Esophagus squamous epithelium (tissue), 5 donors: Measurements from ENCODE around the gene FRYL. TPM values are rescaled to one million over a fixed set of nuclear protein-coding genes. Genes with fewer than 3 reads are reported as not detected.
A peak's percentile ranks its signal among the peaks of the same experiment; 100 is the strongest.

Experiments
- DNase-seq: peaks from one replicate; lab custom pipeline; 2025; lab: John Stamatoyannopoulos, UW
- H3K27ac ChIP-seq, 4 donors: fragments of 200-600 bp; sonication (generic); one replicate each; pipeline ENCODE4 v1.5.1; 2016 to 2019; ENCODE audit warnings: mild to moderate bottlenecking in 1 of 4
- H3K27me3 ChIP-seq, 4 donors: fragments of 200-600 bp; sonication (generic); 1 replicate in 3 of 4; 2 replicates in 1 of 4; pipeline versions ENCODE4 v1.5.1 to v1.6.0; 2017 to 2021; ENCODE audit warnings: antibody characterized with exemption in 1 of 4
- H3K36me3 ChIP-seq, 3 donors: fragments of 200-600 bp; sonication (generic); one replicate each; pipeline ENCODE4 v1.5.1; 2016 to 2019
- H3K4me1 ChIP-seq, 3 donors: fragments of 200-600 bp; sonication (generic); one replicate each; pipeline ENCODE4 v1.5.1; 2017 to 2019
- H3K4me3 ChIP-seq, 4 donors: fragments of 200-600 bp; sonication (generic); 1 replicate in 3 of 4; 2 replicates in 1 of 4; pipeline ENCODE4 v1.5.1; 2016 to 2019; ENCODE audit warnings: mild to moderate bottlenecking in 2 of 4, moderate library complexity in 1 of 4
- H3K9me3 ChIP-seq, 3 donors: fragments of 200-600 bp; sonication (generic); one replicate each; pipeline ENCODE4 v1.5.1; 2016 to 2019
- CTCF ChIP-seq, 6 experiments: fragments of 450-650 bp in 4 of 6; fragments of 200-600 bp in 2 of 6; sonication (generic) in 2 of 6; IDR thresholded peaks; one replicate each; pipeline ENCODE4 v1.5.1; 2016 to 2019; ENCODE audit warnings: antibody characterized with exemption in 6 of 6, mild to moderate bottlenecking in 4 of 6, moderate library complexity in 4 of 6
- POLR2A ChIP-seq, 4 donors: fragments of 450-650 bp; IDR thresholded peaks; one replicate each; pipeline ENCODE4 v1.6.1; 2017; ENCODE audit warnings: antibody characterized with exemption in 4 of 4, mild to moderate bottlenecking in 4 of 4, moderate library complexity in 3 of 4
- WGBS, 2 donors: methylation state at CpG; one replicate each; pipeline ENCODE4 v1.1.5; 2018; 5-methylcytosine and 5-hydroxymethylcytosine counted together
- intact Hi-C: fragments of 100-400 bp; cut with DNase I; formaldehyde crosslinking; loops from one replicate; pipeline ENCODE4 v1.15.0; 2022
- total RNA-seq, 4 donors: library from RNA; depleted of rRNA; stranded (reverse); fragments of >200 nt; gene quantifications; one replicate each; pipeline ENCODE4 v1.1.0, GENCODE V29; 2016
- donor health status: DM: yes; HTN: yes; CAD: no.

FRYL gene
- total RNA-seq, 4 donors from 2014 or later, result 26.1 to 69.6 (median 38.1) TPM

DNA sequence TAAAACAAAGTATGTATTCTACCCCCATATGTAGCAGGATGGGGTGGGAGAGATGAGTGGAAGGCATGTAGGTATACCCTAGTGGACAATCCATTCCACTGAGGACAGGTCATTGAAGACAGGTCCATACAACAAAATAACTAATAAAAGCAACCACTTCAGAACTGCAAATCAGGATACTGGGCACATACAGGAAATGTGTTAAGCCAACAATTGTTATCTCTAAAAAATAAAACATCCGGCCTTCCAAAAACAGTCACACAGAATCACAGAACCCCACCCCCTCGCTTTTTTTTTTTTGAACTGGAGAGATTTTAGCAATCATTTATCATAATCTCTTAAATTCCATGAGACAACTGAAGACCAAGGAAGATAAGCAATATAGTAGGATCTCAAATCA, 112.9 kb downstream of the FRYL start:
- intact Hi-C loops, result no loop called here
- Histone ChIP-seq H3K27me3 (no peaks in the 10 kb centered on the region), H3K4me3 (no peak overlapping the region), H3K4me1 (peaks cover 8 to 49% (median 18%) of the 10 kb centered on the region in 3 donors), H3K9me3 (no peaks in the 10 kb centered on the region), H3K27ac (no peak overlapping the region), H3K36me3 (no peaks in the 10 kb centered on the region)
- WGBS, 2 donors, result 68 to 83% methylated on average over 2 of the region's 2 CpGs
- TF ChIP-seq CTCF (IDR thresholded peaks at IDR 0.05) (no peak), POLR2A (IDR thresholded peaks at IDR 0.05) (no peak)
- DNase-seq, result no peak

GRCh38 chr4:48665555-48666186, 114.4 kb downstream of the FRYL start:
- peak overlapping the region in 3 of 4 donors; percentile 0 to 41 (median 4) for H3K27ac ChIP-seq
- DNase-seq, result no peak
- intact Hi-C loops, result no loop called here
- H3K36me3 ChIP-seq, result no peaks in the 10 kb centered on the region
- peaks cover 8 to 49% (median 18%) of the 10 kb centered on the region in 3 donors for H3K4me1 ChIP-seq
- WGBS, 2 donors, result 69 to 72% methylated on average over 4 of the region's 4 CpGs
- no peak for TF ChIP-seq CTCF (IDR thresholded peaks at IDR 0.05)
- no peak for TF ChIP-seq POLR2A (IDR thresholded peaks at IDR 0.05)
- no peaks in the 10 kb centered on the region for H3K9me3 ChIP-seq
- H3K4me3 ChIP-seq, result no peak overlapping the region
- no peaks in the 10 kb centered on the region for H3K27me3 ChIP-seq

GRCh38 chr4:48664938-48665337, 115.1 kb downstream of the FRYL start:
- H3K27ac ChIP-seq, result peak overlapping the region in 1 of 4 donors; percentile 6
- no peak for DNase-seq
- no peak for TF ChIP-seq CTCF (IDR thresholded peaks at IDR 0.05)
- no peak for TF ChIP-seq POLR2A (IDR thresholded peaks at IDR 0.05)

GRCh38 chr4:48661391-48661790, 118.7 kb downstream of the FRYL start:
- TF ChIP-seq POLR2A (IDR thresholded peaks at IDR 0.05) (no peak), CTCF (IDR thresholded peaks at IDR 0.05) (no peak)
- no peak overlapping the region for H3K4me3 ChIP-seq

More at GRCh38 chr4:48664938-48665337, 115.1 kb downstream of the FRYL start:
- Histone ChIP-seq H3K4me1 (peaks cover 8 to 55% (median 18%) of the 10 kb centered on the region in 3 donors), H3K9me3 (no peaks in the 10 kb centered on the region), H3K4me3 (no peak overlapping the region), H3K27me3 (no peaks in the 10 kb centered on the region), H3K36me3 (no peaks in the 10 kb centered on the region)
- intact Hi-C loops, result no loop called here

GRCh38 chr4:48660347-48660746, 119.7 kb downstream of the FRYL start:
- DNase-seq, result no peak
- no peak for TF ChIP-seq CTCF (IDR thresholded peaks at IDR 0.05)
- no peak for TF ChIP-seq POLR2A (IDR thresholded peaks at IDR 0.05)
- intact Hi-C loops, result no loop called here
- Histone ChIP-seq H3K9me3 (no peaks in the 10 kb centered on the region), H3K27me3 (no peaks in the 10 kb centered on the region), H3K4me1 (peaks cover 0 to 24% (median 9%) of the 10 kb centered on the region in 3 donors), H3K4me3 (no peak overlapping the region), H3K36me3 (no peaks in the 10 kb centered on the region), H3K27ac (no peak overlapping the region)

More at GRCh38 chr4:48661391-48661790, 118.7 kb downstream of the FRYL start:
- H3K36me3 ChIP-seq, result no peaks in the 10 kb centered on the region
- no peaks in the 10 kb centered on the region for H3K9me3 ChIP-seq
- no peak overlapping the region for H3K27ac ChIP-seq
- H3K27me3 ChIP-seq, result no peaks in the 10 kb centered on the region
- no peak for DNase-seq
- WGBS, 2 donors, result 100% methylated on average over 1 of the region's 1 CpG
- intact Hi-C loops, result no loop called here
- peaks cover 4 to 34% (median 15%) of the 10 kb centered on the region in 3 donors for H3K4me1 ChIP-seq
